Neural progenitor cell (in vitro differentiated cells): ENCODE results near the gene TMEM248.

Experiments
- CTCF ChIP-seq: fragments of 200-600 bp; sonication (generic); IDR thresholded peaks from 2 replicates; pipeline ENCODE4 v1.5.1; 2017; ENCODE audit warnings: antibody characterized with exemption, mild to moderate bottlenecking
- EZH2phosphoT487 ChIP-seq: fragments of 200-600 bp; sonication (generic); IDR thresholded peaks from 2 replicates; pipeline ENCODE4 v1.6.1; 2017; ENCODE audit warnings: antibody characterized with exemption

- TF ChIP-seq EZH2phosphoT487 = no peak
- no peak for TF ChIP-seq CTCF
Measured at GRCh38 chr7:66964411-66964810, 43.4 kb downstream of the TMEM248 start.
